Activated CD8-positive, alpha-beta memory T cell treated with anti-CD3 and anti-CD28 coated beads, Interleukin-2, amount 50 U/mL, for 24 hours (primary cell): ENCODE measurements around the gene TMEM108.
"Not testable (repeated sequence)": the region's sequence is repeated elsewhere in the genome, so short reads cannot be mapped to it uniquely, and the experiment has no call there.

ENCODE experiments used
- DNase-seq: peaks from one replicate; pipeline ENCODE4 v3.0.0-alpha.2; 2020; ENCODE audit errors: extremely low read depth

TMEM108 gene

DNA sequence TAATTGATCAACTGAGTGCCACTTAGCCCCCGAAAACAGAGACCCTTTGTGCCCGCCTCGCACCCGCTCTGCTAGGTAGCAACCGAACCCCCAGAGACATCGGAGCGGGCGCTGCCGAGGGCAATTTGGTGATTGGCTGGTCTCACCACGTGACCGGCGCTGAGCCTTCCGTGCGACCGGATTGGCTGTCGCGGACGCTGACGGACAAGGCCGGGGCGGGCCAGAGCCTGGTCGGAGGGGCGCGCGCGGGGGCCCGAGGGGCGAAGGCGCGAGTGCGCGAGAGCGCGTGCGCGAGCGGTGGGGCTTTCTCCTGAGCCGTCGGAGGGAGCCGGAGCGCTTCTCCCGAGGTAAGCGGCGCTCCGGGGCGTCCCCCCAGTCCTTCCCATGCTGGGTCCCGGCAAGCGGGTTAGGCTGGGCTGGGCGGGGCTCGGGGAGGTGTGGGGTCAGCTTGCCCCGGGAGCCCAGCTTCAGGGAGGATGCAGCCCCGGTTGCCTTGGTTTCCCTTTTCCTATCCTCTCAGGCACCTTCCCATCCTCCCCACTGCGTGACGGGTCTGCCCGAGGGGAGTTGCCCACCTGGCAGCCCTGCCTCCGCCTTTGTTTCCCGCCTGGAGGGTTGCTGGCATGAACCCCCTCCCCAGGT lies at the start of gene TMEM108:
Gene TMEM108 (plus strand): TSS at position 303 of the 642 bp plus-strand sequence.
- DNase-seq, result no peak

- DNase-seq, result no peak
Observed at GRCh38 chr3:132995971-132996370, 42.2 kb upstream of the TMEM108 start.

GRCh38 chr3:132997404-132998185 lies 40.6 kb upstream of the TMEM108 start:
- DNase-seq, result no peak

GRCh38 chr3:133005032-133005431 lies 33.2 kb upstream of the TMEM108 start:
- not testable (repeated sequence) for DNase-seq

GRCh38 chr3:133007601-133008000 lies 30.6 kb upstream of the TMEM108 start:
- no peak for DNase-seq

GRCh38 chr3:133014325-133014724 lies 23.9 kb upstream of the TMEM108 start:
- DNase-seq, result no peak

GRCh38 chr3:133015573-133015972 lies 22.6 kb upstream of the TMEM108 start:
- not testable (repeated sequence) for DNase-seq

- DNase-seq, result no peak
Observed at GRCh38 chr3:133016838-133017309, 21.3 kb upstream of the TMEM108 start.

DNA sequence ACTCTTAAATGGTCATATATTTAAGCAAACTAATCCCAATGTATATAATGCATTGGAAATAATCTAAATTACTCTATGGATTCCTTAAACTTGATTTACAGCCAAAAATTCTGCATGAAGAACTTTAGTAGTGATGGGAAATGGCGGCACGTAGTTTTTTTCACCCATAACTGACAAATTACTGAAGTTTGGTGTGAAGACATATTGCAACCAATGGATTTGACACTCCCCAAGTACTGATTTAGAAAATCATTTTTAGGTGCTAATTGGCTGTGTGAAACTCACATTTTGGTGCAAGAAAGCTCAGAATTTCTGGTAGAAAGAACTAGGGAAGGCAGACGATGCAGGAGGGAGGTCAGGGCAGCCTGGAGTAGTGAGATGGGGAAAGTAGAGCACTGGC lies 19.3 kb upstream of the TMEM108 start:
- DNase-seq, result no peak

- DNase-seq, result no peak
Observed at GRCh38 chr3:133021206-133021605, 17.0 kb upstream of the TMEM108 start.

GRCh38 chr3:133023362-133023761 lies 14.8 kb upstream of the TMEM108 start:
- no peak for DNase-seq

GRCh38 chr3:133025546-133025945 lies 12.6 kb upstream of the TMEM108 start:
- DNase-seq, result no peak

GRCh38 chr3:133032301-133032700 lies 5.9 kb upstream of the TMEM108 start:
- DNase-seq, result no peak

- DNase-seq, result no peak
Observed at GRCh38 chr3:133037436-133037835, 755 bp upstream of the TMEM108 start.

DNA sequence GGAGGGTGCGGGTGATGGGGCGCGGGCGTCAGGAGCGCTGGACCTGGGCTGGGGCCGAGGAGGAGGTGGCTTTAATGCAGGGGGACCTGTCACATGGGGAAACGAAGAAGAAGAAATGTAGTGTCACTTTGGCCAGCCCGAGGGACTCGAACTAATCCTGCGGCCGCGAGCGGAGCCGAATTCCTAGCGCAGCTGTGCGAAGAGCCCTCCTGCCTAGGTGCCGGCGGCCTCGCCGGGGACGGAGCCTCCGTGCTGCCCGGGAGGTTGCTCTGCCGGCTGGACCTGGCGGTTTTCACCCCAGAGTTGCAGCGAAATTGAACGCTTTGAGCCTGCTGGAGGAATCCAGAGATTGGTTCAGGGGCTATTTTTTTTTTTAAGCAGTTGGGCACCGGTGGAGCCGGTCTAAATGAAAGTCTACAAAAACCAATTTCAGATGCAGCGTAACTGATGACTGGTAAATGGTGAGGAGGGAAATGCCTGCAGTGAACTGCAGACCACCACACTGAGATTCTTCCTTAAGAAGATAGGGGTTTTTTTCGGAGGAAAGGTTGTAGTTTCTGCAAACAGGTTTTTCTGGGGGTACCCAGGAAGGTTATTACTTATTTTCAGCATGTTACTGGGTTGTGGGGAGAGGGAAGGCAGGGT lies 662 bp downstream of the TMEM108 start:
- no peak for DNase-seq

- DNase-seq, result no peak
Observed at GRCh38 chr3:133040696-133041523, 2.7 kb downstream of the TMEM108 start.

DNA sequence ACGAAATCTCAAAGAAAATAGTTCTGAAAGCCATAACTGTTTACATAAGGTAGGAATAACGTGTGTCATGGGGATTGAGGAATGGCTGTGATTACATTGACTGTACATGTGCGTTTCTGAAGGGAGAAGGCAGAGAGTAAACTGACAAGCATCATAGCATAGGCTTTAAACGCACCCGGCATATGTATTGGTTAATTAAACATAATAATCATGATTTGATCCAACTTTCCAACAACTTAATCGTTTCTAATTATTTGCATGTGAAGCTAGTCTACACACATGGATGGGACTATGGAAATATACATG lies 3.3 kb downstream of the TMEM108 start:
- no peak for DNase-seq

DNA sequence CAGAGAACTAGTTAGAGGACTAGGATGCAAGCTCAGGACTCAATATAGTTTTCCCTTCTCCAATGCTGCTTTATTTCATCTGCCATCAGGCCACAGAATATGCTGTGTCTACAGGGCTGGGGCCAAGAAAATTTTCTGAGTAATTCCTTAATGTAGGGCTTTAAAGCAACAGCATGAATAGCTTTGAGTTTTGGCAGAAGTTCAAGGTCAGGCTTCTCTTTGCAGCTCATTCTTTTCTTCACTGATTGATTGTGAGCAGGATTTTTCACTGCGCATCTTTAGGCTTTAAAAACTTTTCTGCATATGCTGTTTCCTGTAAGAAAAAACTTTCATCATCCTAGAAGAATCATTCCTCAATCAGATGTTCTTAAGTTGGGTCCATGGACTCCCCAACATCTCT lies 4.6 kb downstream of the TMEM108 start:
- DNase-seq, result no peak

DNA sequence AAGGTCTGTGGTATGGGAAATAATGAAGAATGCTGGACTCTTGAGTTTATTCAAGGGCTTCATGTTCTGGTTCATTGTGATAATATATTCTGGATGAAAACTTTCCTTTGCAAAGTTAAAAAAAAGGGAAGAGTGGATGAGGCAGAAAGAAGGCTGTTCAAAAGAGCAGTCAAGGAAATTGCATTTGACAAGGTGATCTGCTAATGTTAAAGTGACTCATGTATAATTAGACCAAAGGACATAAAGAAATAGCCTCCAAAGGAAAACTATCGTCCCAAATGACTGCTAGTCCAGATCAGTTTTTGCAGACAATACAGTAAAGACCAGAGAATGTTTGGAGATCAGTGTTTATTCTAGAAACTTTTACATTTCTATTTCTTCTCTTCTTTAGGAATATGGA lies 9.8 kb downstream of the TMEM108 start:
- DNase-seq, result no peak

DNA sequence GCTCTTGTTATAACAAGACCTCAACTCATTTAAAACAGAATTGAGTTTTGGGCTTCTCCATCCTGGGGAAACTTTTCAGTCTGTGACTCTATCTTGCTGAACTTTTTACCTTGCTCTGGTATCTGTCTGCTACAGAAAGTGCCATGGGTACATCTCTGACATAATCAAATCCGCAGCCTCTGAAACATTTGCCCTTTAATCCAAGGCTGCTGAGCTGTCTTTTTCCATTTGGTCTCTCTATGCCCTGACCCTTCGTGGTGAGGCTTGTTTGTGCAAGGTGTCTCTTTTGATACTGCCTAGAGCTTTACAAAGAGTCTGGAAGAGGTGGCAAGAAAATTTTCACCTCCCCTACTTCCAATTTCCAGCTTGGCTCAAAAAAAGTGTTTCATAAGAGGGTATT lies 11.3 kb downstream of the TMEM108 start:
- DNase-seq, result no peak

- no peak for DNase-seq
Observed at GRCh38 chr3:133050891-133051290, 12.7 kb downstream of the TMEM108 start.

- no peak for DNase-seq
Observed at GRCh38 chr3:133053532-133053931, 15.3 kb downstream of the TMEM108 start.
